Measurements from ENCODE around the gene ERBB4.
A peak's percentile ranks its signal among the peaks of the same experiment; 100 is the strongest.
"Not testable (repeated sequence)": the region's sequence is repeated elsewhere in the genome, so short reads cannot be mapped to it uniquely, and the experiment has no call there.

ERBB4 gene

GRCh38 chr2:211793690-211794089, 744.9 kb downstream of the ERBB4 start:
- DNase-seq: no peak

GRCh38 chr2:211789982-211790381, 748.6 kb downstream of the ERBB4 start:
- DNase-seq: no peak

- DNase-seq: no peak
Observed at GRCh38 chr2:211766689-211767088, 771.9 kb downstream of the ERBB4 start.

- DNase-seq: no peak
Observed at GRCh38 chr2:211762479-211762878, 776.1 kb downstream of the ERBB4 start.

- DNase-seq: no peak
Observed at GRCh38 chr2:211760103-211760502, 778.5 kb downstream of the ERBB4 start.

- no peak for DNase-seq
Observed at GRCh38 chr2:211756266-211756665, 782.3 kb downstream of the ERBB4 start.

- no peak for DNase-seq
Observed at GRCh38 chr2:211755187-211755586, 783.4 kb downstream of the ERBB4 start.

- DNase-seq: no peak
Observed at GRCh38 chr2:211751848-211752247, 786.8 kb downstream of the ERBB4 start.

- DNase-seq: no peak
Observed at GRCh38 chr2:211748339-211748738, 790.3 kb downstream of the ERBB4 start.

GRCh38 chr2:211745295-211746097, 793.1 kb downstream of the ERBB4 start:
- DNase-seq: peak; percentile 48 to 52

GRCh38 chr2:211744379-211744778, 794.2 kb downstream of the ERBB4 start:
- no peak for DNase-seq

GRCh38 chr2:211741966-211742365, 796.6 kb downstream of the ERBB4 start:
- no peak for DNase-seq

GRCh38 chr2:211737282-211737681, 801.3 kb downstream of the ERBB4 start:
- peak in 1 of 2 donors; percentile 6 for DNase-seq

- DNase-seq: no peak
Observed at GRCh38 chr2:211730215-211730614, 808.4 kb downstream of the ERBB4 start.

- no peak for DNase-seq
Observed at GRCh38 chr2:211729433-211729832, 809.2 kb downstream of the ERBB4 start.

GRCh38 chr2:211724933-211725332, 813.7 kb downstream of the ERBB4 start:
- no peak for DNase-seq

- no peak for DNase-seq
Observed at GRCh38 chr2:211723398-211723797, 815.2 kb downstream of the ERBB4 start.

- no peak for DNase-seq
Observed at GRCh38 chr2:211722928-211723327, 815.7 kb downstream of the ERBB4 start.

- not testable (repeated sequence) for DNase-seq
Observed at GRCh38 chr2:211721874-211722273, 816.7 kb downstream of the ERBB4 start.

GRCh38 chr2:211709389-211709788, 829.2 kb downstream of the ERBB4 start:
- no peak for DNase-seq

GRCh38 chr2:211692689-211693088, 845.9 kb downstream of the ERBB4 start:
- no peak for DNase-seq

GRCh38 chr2:211690736-211691135, 847.9 kb downstream of the ERBB4 start:
- no peak for DNase-seq

GRCh38 chr2:211688196-211688595, 850.4 kb downstream of the ERBB4 start:
- DNase-seq: no peak

- DNase-seq: no peak
Observed at GRCh38 chr2:211674715-211675114, 863.9 kb downstream of the ERBB4 start.

Measured in inflammatory macrophage (primary cell).